IMR-90 (cell line): ENCODE results near the gene NFAT5. TPM values are rescaled to one million over a fixed set of nuclear protein-coding genes. Genes with fewer than 3 reads are reported as not detected.

Experiments used
- ATAC-seq: fragments of 200-7000 bp; cut with Tn5 transposase; 2 replicates; pipeline ENCODE4 v1.9.1; 2020; ENCODE audit warnings: low read depth, mild to moderate bottlenecking, moderate library complexity
- BruUV-seq: library from RNA; stranded (reverse); fragments of 400-500 nt; replicated peaks from 2 replicates; lab custom pipeline; 2021; lab: Mats Ljungman, UMichigan
- CTCF ChIA-PET: fragments of 300-600 bp; formaldehyde crosslinking; extraction: SDS; loops from one replicate; lab custom pipeline; 2021; ENCODE audit warnings: antibody characterized with exemption; lab: Yijun Ruan, JAX
- POLR2A ChIA-PET: fragments of 300-600 bp; sonication (Branson Sonifier 250); formaldehyde crosslinking; loops from one replicate; lab custom pipeline; 2022; ENCODE audit warnings: antibody characterized with exemption; ENCODE audit not compliant: unreplicated experiment; lab: Charles Lee
- DNase-seq: peaks from one replicate; pipeline ENCODE4 v3.0.0; 2013
- H2AFZ ChIP-seq: replicated peaks from 2 replicates; pipeline ENCODE3; 2013; ENCODE audit warnings: low read length, mild to moderate bottlenecking; ENCODE audit not compliant: poor library complexity
- H2AK5ac ChIP-seq: 2 replicates; pipeline ENCODE4 v1.6.1; 2013; ENCODE audit warnings: low read depth, low read length, inconsistent platforms
- H2AK9ac ChIP-seq: replicated peaks from 2 replicates; pipeline ENCODE3; 2013; ENCODE audit warnings: mild to moderate bottlenecking, low read depth, low read length, moderate library complexity; ENCODE audit not compliant: poor library complexity
- H2BK120ac ChIP-seq: 2 replicates; pipeline ENCODE4 v1.6.1; 2013; ENCODE audit warnings: low read depth, low read length, inconsistent platforms
- H2BK15ac ChIP-seq: 3 replicates; pipeline ENCODE4 v1.6.1; 2013; ENCODE audit warnings: low read depth, low read length, inconsistent platforms
- H2BK20ac ChIP-seq: 2 replicates; pipeline ENCODE4 v1.6.1; 2013; ENCODE audit warnings: low read depth, mild to moderate bottlenecking, inconsistent platforms, low read length, moderate library complexity
- H2BK5ac ChIP-seq: 2 replicates; pipeline ENCODE4 v1.6.1; 2013; ENCODE audit warnings: mild to moderate bottlenecking, low read depth, low read length, inconsistent platforms; ENCODE audit not compliant: poor library complexity, severe bottlenecking
- H3K14ac ChIP-seq: replicated peaks from 2 replicates; pipeline ENCODE4 v1.6.1; 2013; ENCODE audit warnings: low read depth, low read length, inconsistent platforms
- H3K18ac ChIP-seq: 2 replicates; pipeline ENCODE4 v1.6.1; 2013; ENCODE audit warnings: low read depth, low read length, control low read depth
- H3K23ac ChIP-seq: 2 replicates; pipeline ENCODE4 v1.6.1; 2013; ENCODE audit warnings: low read depth, low read length, inconsistent platforms
- H3K27ac ChIP-seq: 2 replicates; pipeline ENCODE4 v1.5.1; 2013; ENCODE audit warnings: mild to moderate bottlenecking, control low read depth, low read length; ENCODE audit not compliant: insufficient read depth
- H3K27me3 ChIP-seq: 2 replicates; pipeline ENCODE4 v1.6.1; 2013; ENCODE audit warnings: low read length; ENCODE audit not compliant: control insufficient read depth, insufficient read depth
- H3K36me3 ChIP-seq: 2 replicates; pipeline ENCODE4 v1.6.1; 2013; ENCODE audit warnings: low read length, mixed read lengths; ENCODE audit not compliant: control insufficient read depth, insufficient read depth
- H3K4ac ChIP-seq: 2 replicates; pipeline ENCODE4 v1.6.1; 2013; ENCODE audit warnings: low read depth, low read length, inconsistent platforms
- H3K4me1 ChIP-seq: 2 replicates; pipeline ENCODE4 v1.6.1; 2013; ENCODE audit warnings: low read length, mixed read lengths; ENCODE audit not compliant: control insufficient read depth, insufficient read depth
- H3K4me2 ChIP-seq: 2 replicates; pipeline ENCODE4 v1.6.1; 2013; ENCODE audit warnings: low read depth, mild to moderate bottlenecking, control low read depth, low read length, moderate library complexity
- H3K4me3 ChIP-seq: 2 replicates; pipeline ENCODE4 v1.5.1; 2013; ENCODE audit warnings: low read depth, mild to moderate bottlenecking, control low read depth, low read length, moderate library complexity; ENCODE audit not compliant: insufficient read depth
- H3K56ac ChIP-seq: 2 replicates; pipeline ENCODE4 v1.6.1; 2013; ENCODE audit warnings: low read length, inconsistent platforms; ENCODE audit not compliant: insufficient read depth; ENCODE audit errors: extremely low read depth
- H3K79me1 ChIP-seq, 2 experiments: 2 replicates each; pipeline ENCODE4 v1.6.1; 2013; ENCODE audit warnings: low read length in 2 of 2, inconsistent platforms in 1 of 2, low read depth in 1 of 2
- H3K9ac ChIP-seq: 2 replicates; pipeline ENCODE4 v1.6.1; 2013; ENCODE audit warnings: low read depth, low read length, control low read depth
- H3K9me1 ChIP-seq: 2 replicates; pipeline ENCODE4 v1.6.1; 2013; ENCODE audit warnings: low read length, inconsistent platforms; ENCODE audit not compliant: insufficient read depth
- H3K9me3 ChIP-seq: 2 replicates; pipeline ENCODE4 v1.6.1; 2013; ENCODE audit warnings: low read length; ENCODE audit not compliant: control insufficient read depth, insufficient read depth
- H4K20me1 ChIP-seq: 2 replicates; pipeline ENCODE4 v1.6.1; 2013; ENCODE audit warnings: low read length, inconsistent platforms; ENCODE audit not compliant: insufficient read depth
- H4K5ac ChIP-seq: 2 replicates; pipeline ENCODE4 v1.6.1; 2013; ENCODE audit warnings: mild to moderate bottlenecking, low read depth, low read length, control low read depth
- H4K8ac ChIP-seq, 2 experiments: 2 replicates each; pipeline ENCODE4 v1.6.1; 2013; ENCODE audit warnings: low read depth in 2 of 2, low read length in 2 of 2, control low read depth in 1 of 2, inconsistent platforms in 1 of 2
- H4K91ac ChIP-seq: 2 replicates; pipeline ENCODE4 v1.6.1; 2013; ENCODE audit warnings: low read depth, low read length, inconsistent platforms; ENCODE audit not compliant: insufficient read depth
- BHLHE40 ChIP-seq: fragments of 150-350 bp; IDR thresholded peaks from 2 replicates; pipeline ENCODE4 v1.6.1; 2016; ENCODE audit warnings: mild to moderate bottlenecking, low read depth, low read length
- CEBPB ChIP-seq: IDR thresholded peaks from 2 replicates; pipeline ENCODE4 v1.6.1; 2012; ENCODE audit warnings: low read depth, low read length, improper control_type of control experiment
- CHD1 ChIP-seq: IDR thresholded peaks from 2 replicates; pipeline ENCODE4 v1.6.1; 2012; ENCODE audit warnings: low read depth, low read length, improper control_type of control experiment
- FOS ChIP-seq: fragments of 150-350 bp; IDR thresholded peaks from 2 replicates; pipeline ENCODE4 v1.6.1; 2016; ENCODE audit warnings: low read depth, low read length
- MAFK ChIP-seq: IDR thresholded peaks from 2 replicates; pipeline ENCODE4 v1.6.1; 2012; ENCODE audit warnings: low read depth, low read length, improper control_type of control experiment
- MAZ ChIP-seq: IDR thresholded peaks from 2 replicates; pipeline ENCODE4 v1.6.1; 2012; ENCODE audit warnings: low read depth, mild to moderate bottlenecking, low read length, improper control_type of control experiment, moderate library complexity, borderline replicate concordance
- MXI1 ChIP-seq: IDR thresholded peaks from 2 replicates; pipeline ENCODE4 v1.6.1; 2012; ENCODE audit warnings: low read depth, mild to moderate bottlenecking, low read length, moderate library complexity, borderline replicate concordance
- NFE2L2 ChIP-seq: fragments of 150-350 bp; IDR thresholded peaks from 2 replicates; pipeline ENCODE4 v1.6.1; 2016; ENCODE audit warnings: low read depth, mild to moderate bottlenecking, low read length
- POLR2A ChIP-seq: IDR thresholded peaks from 2 replicates; pipeline ENCODE4 v1.6.1; 2012; ENCODE audit warnings: mild to moderate bottlenecking, low read depth, low read length
- RAD21 ChIP-seq: IDR thresholded peaks from 2 replicates; pipeline ENCODE4 v1.6.1; 2012; ENCODE audit warnings: low read length, improper control_type of control experiment
- RCOR1 ChIP-seq: IDR thresholded peaks from 2 replicates; pipeline ENCODE4 v1.6.1; 2012; ENCODE audit warnings: mild to moderate bottlenecking, low read length, improper control_type of control experiment; ENCODE audit not compliant: insufficient replicate concordance
- RFX5 ChIP-seq: IDR thresholded peaks from 2 replicates; pipeline ENCODE4 v1.8.0; 2012; ENCODE audit warnings: low read depth, mild to moderate bottlenecking, low read length, moderate library complexity
- SMC3 ChIP-seq: fragments of 150-350 bp; IDR thresholded peaks from 2 replicates; pipeline ENCODE4 v1.6.1; 2016; ENCODE audit warnings: low read depth, mild to moderate bottlenecking, antibody characterized with exemption, low read length, moderate library complexity
- WGBS, 2 experiments: methylation state at CpG; one replicate each; pipeline versions ENCODE4 v1.1.5 to v1.1.7; 2013; ENCODE audit warnings: missing lambda C conversion rate in 2 of 2; ENCODE audit not compliant: insufficient read length in 1 of 2; ENCODE audit errors: extremely low coverage in 2 of 2; 5-methylcytosine and 5-hydroxymethylcytosine counted together
- dilution Hi-C: fragments of 300-500 bp; cut with HindIII; formaldehyde crosslinking; loops from one replicate; pipeline ENCODE4 v1.14.3; 2018; ENCODE audit warnings: low sequenced_read_pairs; ENCODE audit not compliant: unreplicated experiment
- in situ Hi-C: fragments of 300-500 bp; cut with MboI; formaldehyde crosslinking; loops from 3 replicates; pipeline ENCODE4 v1.14.3; 2019; ENCODE audit warnings: low sequenced_read_pairs, inconsistent platforms, mixed read lengths
- intact Hi-C: fragments of 100-400 bp; cut with micrococcal nuclease; formaldehyde crosslinking; loops from 2 replicates; pipeline ENCODE4 v1.10.0; 2022
- polyA plus RNA-seq, 3 experiments: library from polyadenylated mRNA; depleted of rRNA; stranded (reverse); fragments of >200 nt; gene quantifications; 2 replicates each; pipeline ENCODE4 v1.2.3, GENCODE V29; 2012; ENCODE audit warnings: low replicate concordance in 1 of 3
- total RNA-seq: library from RNA; depleted of rRNA; stranded (reverse); fragments of >200 nt; gene quantifications from 2 replicates; pipeline ENCODE4 v1.2.3, GENCODE V29; 2012
- TF ChIP-seq, protein P1 (sequence below): fragments of 150-350 bp; IDR thresholded peaks from 2 replicates; pipeline ENCODE4 v1.6.1; 2016; ENCODE audit warnings: low read depth, mild to moderate bottlenecking, low read length, moderate library complexity, borderline replicate concordance

NFAT5 gene
- total and polyA plus RNA-seq, 2 of the 4 experiments (the other 2 are of a cell fraction), result 10.9 to 20.1 TPM

DNA sequence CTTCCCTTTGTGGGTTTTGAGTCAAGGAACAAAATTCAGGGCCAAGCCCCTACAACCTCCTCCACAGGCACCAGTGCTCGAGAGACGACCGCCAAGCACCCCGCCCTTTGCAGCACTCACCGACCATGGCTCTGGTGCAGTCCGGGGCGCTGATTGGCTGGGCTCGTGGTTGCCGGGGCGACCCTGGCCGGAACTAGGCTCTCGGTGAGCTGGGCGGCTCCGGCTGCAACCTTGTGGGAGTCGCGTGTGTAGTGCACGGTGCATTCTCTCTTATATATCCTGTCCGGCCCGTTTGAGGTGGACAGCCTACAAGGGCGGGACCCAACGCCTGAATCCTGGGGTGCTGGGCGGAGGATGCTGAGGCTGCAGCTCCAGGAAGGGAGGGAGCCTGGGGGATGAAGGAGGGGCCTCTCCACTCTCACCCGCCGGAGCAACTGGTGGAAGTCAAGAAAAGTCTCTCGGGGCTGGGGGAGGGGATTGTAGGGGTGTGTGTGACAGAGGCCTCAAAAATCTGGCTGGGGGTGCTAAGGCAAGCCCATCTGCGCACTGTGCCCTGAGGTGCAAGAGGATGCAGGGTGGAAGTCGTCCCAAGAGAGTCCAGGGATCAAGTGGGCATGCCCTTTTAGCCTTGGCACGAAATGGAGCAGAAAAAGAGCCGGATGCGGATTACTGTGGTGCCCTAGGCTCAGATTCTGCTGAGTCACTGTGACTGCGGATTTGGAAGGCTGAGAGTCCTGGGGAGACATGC is 160.7 kb downstream of the NFAT5 start, which contains the start of gene NQO1:
TSS of gene NQO1 (minus strand) at position 248 of the 748 bp plus-strand sequence. CDS start at position 127, 121 bp downstream.
- TF ChIP-seq RCOR1, result no peak
- TF ChIP-seq RAD21, result no peak
- TF ChIP-seq MAFK, result peak; percentile 95
- TF ChIP-seq FOS, result 0 out of 2 replicates have a peak, but pooled peaks have one; percentile 16
- TF ChIP-seq CHD1, result no peak
- no peak for TF ChIP-seq CEBPB
- TF ChIP-seq MXI1, result peak; percentile 94
- peak; percentile 59; the same call in 1 of the 2 replicates for TF ChIP-seq BHLHE40
- peak; percentile 92 for TF ChIP-seq POLR2A
- no peak for TF ChIP-seq RFX5
- peak; percentile 77; the same call in 1 of the 2 replicates for TF ChIP-seq MAZ
- TF ChIP-seq SMC3, result no peak
- peak; percentile 100 for TF ChIP-seq NFE2L2
- TF ChIP-seq, protein P1, sequence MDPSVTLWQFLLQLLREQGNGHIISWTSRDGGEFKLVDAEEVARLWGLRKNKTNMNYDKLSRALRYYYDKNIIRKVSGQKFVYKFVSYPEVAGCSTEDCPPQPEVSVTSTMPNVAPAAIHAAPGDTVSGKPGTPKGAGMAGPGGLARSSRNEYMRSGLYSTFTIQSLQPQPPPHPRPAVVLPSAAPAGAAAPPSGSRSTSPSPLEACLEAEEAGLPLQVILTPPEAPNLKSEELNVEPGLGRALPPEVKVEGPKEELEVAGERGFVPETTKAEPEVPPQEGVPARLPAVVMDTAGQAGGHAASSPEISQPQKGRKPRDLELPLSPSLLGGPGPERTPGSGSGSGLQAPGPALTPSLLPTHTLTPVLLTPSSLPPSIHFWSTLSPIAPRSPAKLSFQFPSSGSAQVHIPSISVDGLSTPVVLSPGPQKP, result no peak
- Histone ChIP-seq H3K18ac (peak within 1 kb of the TSS; percentile 96), H2BK120ac (peak within 1 kb of the TSS; percentile 100), H3K36me3 (peaks cover 2% of the 10 kb centered on the region; the same call in 1 of the 2 replicates), H4K5ac (peak within 1 kb of the TSS; percentile 97), H3K4ac (peak within 1 kb of the TSS; percentile 100), H2BK5ac (peak within 1 kb of the TSS; percentile 92), H3K4me1 (peaks cover 8% of the 10 kb centered on the region; the same call in 1 of the 2 replicates), H2AFZ (peak within 1 kb of the TSS; percentile 82), H2AK9ac (peak within 1 kb of the TSS; percentile 93), H3K14ac (peak within 1 kb of the TSS; percentile 100), H3K79me1 (peaks cover 18 to 65% of the 10 kb centered on the region in 2 experiments), H3K4me2 (peak within 1 kb of the TSS; percentile 81), H3K9me1 (0 out of 2 replicates have a peak, but pooled peaks cover 5% of the 10 kb centered on the region), H2AK5ac (peak within 1 kb of the TSS; percentile 97), H2BK15ac (peak within 1 kb of the TSS; percentile 87), H3K23ac (peak within 1 kb of the TSS; percentile 94), H4K8ac (peak within 1 kb of the TSS; percentile 88 to 96), H3K27ac (peak within 1 kb of the TSS; percentile 95), H3K56ac (peak within 1 kb of the TSS; percentile 98), H2BK20ac (peak within 1 kb of the TSS; percentile 99), H3K9ac (peak within 1 kb of the TSS; percentile 92), H3K9me3 (no peaks in the 10 kb centered on the region), H3K27me3 (no peaks in the 10 kb centered on the region), H4K20me1 (peaks cover 23% of the 10 kb centered on the region; the same call in 1 of the 2 replicates), H3K4me3 (peak within 1 kb of the TSS; percentile 58), H4K91ac (peak within 1 kb of the TSS; percentile 100)
- POLR2A ChIA-PET, result interaction anchor here (0.7 kb wide), 1 partner anchor 345 kb away, joined by 3 read pairs; no protein-coding TSS in a partner anchor
- DNase-seq (peak; percentile 97), ATAC-seq (peak; percentile 91)
- dilution Hi-C loops, result no loop called here
- CTCF ChIA-PET, result interaction anchor here (1.0 kb wide), 1 partner anchor 28 kb away, joined by 4 read pairs; the partner anchor contains the start of gene NOB1
- in situ Hi-C loops, result no loop called here
- intact Hi-C loops, result loop anchor here (2.0 kb wide), 1 partner anchor 28 kb away; the partner anchor contains the start of gene NOB1
- WGBS, 2 experiments, result 1% methylated on average over 14 of the region's 31 CpGs; no CpG with 5 or more reads in 1 of the 2 experiments
- no TSS peak for BruUV-seq
